Activated CD8-positive, alpha-beta memory T cell treated with anti-CD3 and anti-CD28 coated beads for 4 hours (primary cell): ENCODE data around the gene EDNRA.

ENCODE experiments used
- DNase-seq, 2 donors: peaks; one replicate each; pipeline ENCODE4 v3.0.0-alpha.2; 2020; ENCODE audit warnings: low read depth in 2 of 2

Gene EDNRA

GRCh38 chr4:147539959-147540358 is 59.1 kb downstream of the EDNRA start:
- no peak for DNase-seq

DNA sequence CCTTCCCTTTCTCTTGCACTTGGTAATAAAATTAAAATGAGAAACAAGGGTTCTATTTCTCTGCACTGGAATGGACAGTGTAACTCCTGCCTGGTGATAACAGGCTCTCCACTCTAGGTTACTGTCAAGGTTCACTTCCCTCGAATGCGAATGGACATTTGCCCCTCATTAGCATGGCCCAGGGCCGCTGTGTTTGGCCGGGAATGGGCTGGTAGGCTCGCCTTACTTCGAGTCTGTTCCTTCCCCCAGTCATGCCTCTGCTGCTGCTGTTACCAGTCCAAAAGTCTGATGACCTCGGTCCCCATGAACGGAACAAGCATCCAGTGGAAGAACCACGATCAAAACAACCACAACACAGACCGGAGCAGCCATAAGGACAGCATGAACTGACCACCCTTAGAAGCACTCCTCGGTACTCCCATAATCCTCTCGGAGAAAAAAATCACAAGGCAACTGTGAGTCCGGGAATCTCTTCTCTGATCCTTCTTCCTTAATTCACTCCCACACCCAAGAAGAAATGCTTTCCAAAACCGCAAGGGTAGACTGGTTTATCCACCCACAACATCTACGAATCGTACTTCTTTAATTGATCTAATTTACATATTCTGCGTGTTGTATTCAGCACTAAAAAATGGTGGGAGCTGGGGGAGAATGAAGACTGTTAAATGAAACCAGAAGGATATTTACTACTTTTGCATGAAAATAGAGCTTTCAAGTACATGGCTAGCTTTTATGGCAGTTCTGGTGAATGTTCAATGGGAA is 61.5 kb downstream of the EDNRA start:
- DNase-seq = no peak

DNA sequence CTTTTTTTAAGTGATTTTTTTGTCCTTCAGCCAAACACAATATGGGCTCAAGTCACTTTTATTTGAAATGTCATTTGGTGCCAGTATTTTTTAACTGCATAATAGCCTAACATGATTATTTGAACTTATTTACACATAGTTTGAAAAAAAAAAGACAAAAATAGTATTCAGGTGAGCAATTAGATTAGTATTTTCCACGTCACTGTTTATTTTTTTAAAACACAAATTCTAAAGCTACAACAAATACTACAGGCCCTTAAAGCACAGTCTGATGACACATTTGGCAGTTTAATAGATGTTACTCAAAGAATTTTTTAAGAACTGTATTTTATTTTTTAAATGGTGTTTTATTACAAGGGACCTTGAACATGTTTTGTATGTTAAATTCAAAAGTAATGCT is 62.1 kb downstream of the EDNRA start:
- no peak for DNase-seq

- DNase-seq = no peak
Observed at GRCh38 chr4:147546349-147546748, 65.5 kb downstream of the EDNRA start.

DNA sequence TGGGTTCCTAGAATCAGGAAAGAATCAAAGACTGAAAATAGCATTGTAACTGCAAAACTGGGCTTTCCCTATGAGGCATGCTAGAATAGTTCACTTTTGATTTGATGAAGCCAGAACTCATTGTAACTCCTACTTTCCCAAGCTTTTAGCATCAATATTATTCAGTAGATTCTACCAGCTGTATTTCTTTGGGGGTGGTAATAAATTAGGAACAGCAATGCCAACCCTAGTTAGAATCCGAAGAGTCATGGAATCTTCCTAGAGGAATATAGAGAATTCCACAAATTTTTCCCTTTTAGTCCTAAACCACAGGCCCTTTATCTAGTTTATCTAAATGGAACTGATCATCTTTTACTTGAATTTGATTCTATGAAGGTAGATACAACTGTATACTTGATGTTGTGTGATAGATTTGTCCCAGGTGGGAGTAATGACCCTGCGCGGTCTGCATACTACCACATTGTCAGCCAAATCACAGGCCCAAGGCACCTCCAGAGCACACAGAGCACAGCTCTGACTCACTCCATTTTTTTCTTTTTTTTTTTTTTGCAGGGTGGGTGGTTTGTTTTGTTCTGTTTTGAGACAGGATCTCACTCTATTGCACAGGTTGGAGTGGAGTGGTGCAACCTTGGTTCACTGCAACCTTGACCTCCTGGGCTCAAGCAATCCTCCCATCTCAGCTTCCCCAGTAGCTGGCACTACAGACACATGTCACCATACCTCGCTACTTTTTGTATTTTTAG is 66.6 kb downstream of the EDNRA start:
- DNase-seq = no peak

GRCh38 chr4:147548256-147548655 is 67.4 kb downstream of the EDNRA start:
- DNase-seq = no peak

DNA sequence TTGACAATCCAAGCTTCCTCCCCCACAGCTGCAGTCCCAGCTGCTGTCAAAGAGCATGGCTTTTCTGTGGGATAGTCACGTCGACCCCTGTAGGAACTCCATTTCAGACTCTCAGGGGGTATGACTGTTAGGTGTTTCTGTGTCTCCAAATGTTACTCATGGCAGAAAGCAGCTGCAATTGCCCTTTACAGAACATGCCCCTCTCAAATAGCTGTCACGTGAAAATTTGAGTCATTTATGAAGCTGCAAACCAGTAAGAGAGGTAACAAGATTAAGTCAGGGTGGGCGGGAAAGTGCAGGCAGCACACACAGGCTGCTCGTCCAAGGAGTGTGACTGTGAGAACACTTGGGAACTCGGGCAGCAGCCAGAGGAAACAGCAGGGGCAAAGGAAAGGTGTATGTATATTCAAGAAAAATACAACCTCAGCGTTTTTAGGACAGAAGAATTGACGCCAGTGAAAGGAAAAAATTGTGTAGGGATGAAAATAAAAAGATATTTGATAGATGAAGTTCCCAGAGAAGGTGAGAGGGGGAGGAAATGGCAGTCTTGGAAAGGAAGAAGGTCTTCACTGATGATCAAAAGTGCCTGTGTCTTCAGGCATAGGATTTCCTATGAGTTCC is 69.8 kb downstream of the EDNRA start:
- no peak for DNase-seq

- no peak for DNase-seq
Observed at GRCh38 chr4:147560625-147561024, 79.7 kb downstream of the EDNRA start.

DNA sequence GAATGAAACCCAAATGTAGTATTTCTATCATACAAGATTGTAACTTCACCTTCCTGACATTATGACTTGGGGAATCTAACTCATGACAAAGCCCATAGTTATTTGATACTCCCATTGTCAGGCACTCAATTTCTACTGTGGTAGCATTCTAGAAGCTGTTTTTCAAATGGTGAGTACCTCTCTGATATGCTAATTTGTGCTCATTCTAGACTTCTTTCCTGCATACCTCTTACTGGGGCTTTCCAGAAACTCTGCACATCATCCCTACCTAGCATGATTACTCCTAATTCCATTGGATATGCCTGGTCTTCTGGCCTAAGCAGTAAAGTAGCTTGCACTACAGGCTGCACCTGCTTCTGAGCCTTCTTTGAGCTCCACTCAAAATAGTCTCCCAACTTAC is 85.9 kb downstream of the EDNRA start:
- no peak for DNase-seq

GRCh38 chr4:147567276-147567675 is 86.4 kb downstream of the EDNRA start:
- no peak for DNase-seq

- no peak for DNase-seq
Observed at GRCh38 chr4:147570616-147571015, 89.7 kb downstream of the EDNRA start.

DNA sequence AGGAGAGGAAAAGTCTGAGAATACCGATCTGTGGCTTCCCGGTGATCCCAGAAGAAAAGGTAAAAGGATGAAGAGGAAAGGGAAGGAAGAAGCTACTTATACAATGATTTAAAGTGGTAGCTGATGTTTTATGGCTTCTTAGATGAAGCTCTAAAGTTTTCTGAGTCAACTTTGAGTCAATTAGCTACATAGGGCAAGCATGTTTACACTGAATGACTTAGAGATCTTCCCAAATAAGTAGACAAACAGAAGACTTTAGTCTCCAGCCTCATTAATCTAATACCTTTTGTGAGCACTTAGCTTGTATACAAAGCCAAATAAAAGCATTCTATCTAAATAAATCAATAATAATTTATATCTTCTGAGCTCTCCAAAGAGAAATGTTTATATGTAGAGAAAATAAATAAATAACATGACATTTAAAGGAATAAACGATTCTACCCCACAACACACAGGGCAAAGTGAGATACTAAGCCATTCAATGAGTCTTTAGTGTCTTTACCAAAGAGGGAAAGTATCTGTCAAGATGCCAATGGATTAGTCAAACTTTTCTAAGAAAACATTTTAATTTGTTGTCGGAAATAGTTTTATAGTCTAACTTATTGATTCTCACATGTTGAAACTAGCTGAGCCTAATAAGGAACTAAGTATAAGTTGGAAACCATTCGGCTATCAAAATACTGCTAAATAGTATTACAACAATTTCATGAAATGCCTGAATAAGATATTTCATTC is 90.3 kb downstream of the EDNRA start:
- DNase-seq = no peak

GRCh38 chr4:147576084-147576483 is 95.2 kb downstream of the EDNRA start:
- DNase-seq = no peak

DNA sequence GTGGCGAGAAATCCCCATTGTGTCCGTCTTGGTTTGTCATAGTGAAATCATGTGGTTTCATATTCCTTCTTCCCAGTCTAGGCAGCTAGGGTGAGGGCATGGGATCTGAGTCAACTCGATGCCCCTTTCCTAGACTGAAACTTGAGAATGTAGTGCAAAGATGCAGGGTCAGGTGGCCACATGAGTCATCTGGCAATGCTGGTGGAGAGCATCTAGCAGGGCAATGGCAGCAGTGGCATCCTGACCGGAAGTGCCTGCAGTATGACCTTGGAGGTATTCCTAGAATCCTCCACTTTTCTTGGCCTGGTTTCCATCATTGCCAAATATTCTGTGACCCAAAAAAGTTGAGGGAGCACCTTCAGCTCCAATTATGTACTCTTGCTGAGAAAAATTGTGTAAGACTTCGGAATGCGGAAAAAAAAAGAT is 97.2 kb downstream of the EDNRA start:
- DNase-seq = no peak

DNA sequence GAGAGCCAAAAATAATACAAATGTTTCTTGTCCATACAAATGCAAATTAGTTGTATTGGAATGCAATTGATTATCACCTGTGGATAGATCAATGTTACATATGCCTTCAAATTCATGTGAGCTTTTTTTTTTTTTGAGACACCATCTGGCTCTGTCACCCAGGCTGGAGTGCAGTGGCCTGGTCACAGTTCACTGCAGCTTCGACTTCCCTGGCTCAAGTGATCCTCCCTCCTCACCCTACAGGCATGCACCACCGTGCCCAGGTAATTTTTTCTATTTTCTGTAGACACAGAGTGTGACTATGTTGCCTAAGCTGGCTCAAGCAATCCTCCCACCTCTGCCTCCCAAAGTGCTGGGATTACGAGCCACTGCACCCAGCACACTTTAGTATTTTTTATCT is 97.7 kb downstream of the EDNRA start:
- no peak for DNase-seq

- DNase-seq = no peak
Observed at GRCh38 chr4:147580396-147580795, 99.5 kb downstream of the EDNRA start.

DNA sequence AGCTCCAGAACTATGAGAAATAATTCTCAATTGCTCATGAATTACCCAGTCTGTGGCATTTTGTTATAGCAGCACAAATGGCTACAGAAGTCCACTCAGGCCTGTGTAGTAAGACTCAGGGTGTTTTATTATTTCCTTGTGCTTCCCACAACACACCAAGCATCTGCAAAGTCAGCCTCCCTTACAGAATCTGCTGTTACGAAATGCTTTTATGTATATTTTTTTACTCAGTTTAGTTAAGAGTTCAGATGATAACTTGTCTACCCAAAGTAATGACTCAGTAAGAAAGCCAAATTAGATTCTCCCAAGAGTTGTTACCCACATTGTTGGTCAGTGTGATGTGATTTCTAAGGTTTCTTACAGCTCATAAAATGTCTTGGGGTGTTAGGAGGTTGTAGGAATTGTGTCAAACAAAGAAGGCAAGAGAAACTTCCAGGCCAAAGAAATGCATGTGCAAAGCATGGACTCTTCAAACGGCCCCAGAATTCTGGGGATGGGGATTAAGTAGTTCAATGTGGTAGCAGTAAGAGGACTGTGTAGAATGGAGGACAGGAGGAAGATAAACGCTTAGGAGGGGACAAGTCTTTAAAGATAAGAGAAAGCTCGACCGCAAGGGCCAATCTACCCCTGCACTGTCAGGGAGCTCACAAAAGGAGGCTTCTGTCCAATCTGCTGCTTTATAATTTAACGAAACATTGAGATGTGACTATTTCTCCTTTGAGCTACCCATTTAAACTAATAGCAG is 100.9 kb downstream of the EDNRA start:
- DNase-seq = no peak

DNA sequence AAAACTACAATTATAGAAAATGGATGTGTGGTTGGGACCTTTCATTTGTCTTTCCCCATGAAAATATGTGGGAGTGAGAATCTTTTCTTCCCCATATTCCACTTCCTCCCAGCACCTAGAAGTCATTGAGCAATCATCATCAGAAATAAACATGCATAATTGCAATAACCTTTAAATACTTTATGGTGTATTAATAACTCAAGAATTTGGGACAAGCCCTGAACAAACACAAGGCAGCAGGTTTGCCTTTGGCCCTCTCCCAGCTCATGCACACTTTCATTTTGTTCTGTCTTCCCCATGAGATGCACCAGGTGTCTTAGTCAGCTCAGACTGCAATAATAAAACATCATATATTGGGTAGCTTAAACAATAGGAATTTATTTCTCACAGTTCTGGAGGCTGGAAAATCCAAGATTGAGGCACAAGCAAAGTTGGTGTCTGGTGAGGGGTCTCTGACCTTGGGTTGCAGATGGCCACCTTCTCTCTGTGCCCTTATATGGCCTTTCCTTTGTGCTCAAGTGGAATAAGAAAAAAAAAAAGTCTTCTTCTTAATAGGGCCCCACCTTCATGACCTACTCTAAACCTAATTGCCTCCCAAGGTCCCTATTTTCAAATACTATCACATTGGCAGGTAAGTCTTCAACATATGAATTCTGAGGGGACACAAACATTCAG is 101.6 kb downstream of the EDNRA start:
- DNase-seq = no peak

DNA sequence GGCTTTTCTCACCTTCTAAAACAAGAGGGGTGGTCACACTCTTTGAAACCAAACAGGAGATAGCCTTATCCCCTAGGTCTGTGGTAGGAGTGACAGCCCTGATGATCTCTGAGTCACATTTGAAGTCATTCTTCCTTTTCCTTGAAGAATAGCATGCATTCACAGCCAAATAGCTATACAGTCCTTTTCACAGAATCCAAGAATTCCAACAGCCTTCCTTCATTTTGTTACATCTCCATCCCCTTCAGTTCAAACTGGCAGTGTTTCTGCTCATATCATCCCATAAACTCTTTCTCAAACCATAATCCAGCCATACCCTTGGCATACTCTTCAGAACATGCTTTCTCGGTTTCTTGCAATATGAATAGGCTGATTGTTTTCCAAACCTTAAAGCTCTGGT is 103.0 kb downstream of the EDNRA start:
- DNase-seq = no peak

DNA sequence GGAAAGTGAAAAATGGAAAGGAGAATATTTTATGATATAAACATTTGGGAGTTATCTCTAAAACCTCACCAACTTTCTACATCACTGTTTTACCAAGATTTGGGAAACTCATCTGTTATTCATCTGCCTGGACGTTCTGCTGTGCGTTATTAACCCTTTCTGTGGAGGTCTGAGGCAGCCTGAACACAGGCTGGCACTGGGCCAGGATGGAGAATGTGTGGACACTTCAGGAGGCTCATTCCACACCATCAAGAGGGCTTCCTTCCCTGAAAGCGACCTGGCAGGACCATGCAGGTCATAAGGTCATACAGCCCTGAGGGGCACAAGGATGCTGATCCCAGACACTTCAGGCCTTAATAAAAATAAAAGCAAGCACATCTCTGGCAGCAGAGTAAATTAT is 105.1 kb downstream of the EDNRA start:
- DNase-seq = no peak

DNA sequence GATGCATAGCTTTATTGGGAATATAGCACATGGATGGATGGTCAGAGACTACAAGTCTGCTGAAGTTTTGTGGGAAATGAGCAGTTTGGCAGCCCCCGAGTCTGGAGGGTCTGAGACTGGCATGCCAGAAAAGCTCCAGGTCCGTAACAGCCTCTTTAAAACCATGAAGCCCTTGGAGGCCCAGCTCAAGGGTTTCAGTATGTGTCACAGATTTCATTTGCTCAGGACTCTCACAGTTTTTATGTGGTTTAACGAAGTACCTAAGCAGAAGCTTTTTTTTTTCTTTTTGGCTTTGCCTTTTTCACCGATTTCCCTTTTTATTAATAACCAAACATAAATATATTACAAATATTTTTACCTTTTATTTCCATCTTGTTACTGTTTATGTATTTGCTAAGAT is 105.7 kb downstream of the EDNRA start:
- DNase-seq = no peak
